GM12878 (cell line): ENCODE measurements around the gene PRPF38A. TPM values are rescaled to one million over a fixed set of nuclear protein-coding genes. Genes with fewer than 3 reads are reported as not detected.

ENCODE experiments used
- ATAC-seq: fragments of 200-7000 bp; cut with Tn5 transposase; 3 replicates; pipeline ENCODE4 v1.9.1; 2020; ENCODE audit warnings: mild to moderate bottlenecking, moderate library complexity
- BruUV-seq: library from RNA; stranded (reverse); fragments of 400-500 nt; replicated peaks from 2 replicates; lab custom pipeline; 2021; lab: Mats Ljungman, UMichigan
- CTCF ChIA-PET: fragments of 300-600 bp; sonication (Branson Sonifier 250); formaldehyde crosslinking; extraction: SDS; loops from one replicate; lab custom pipeline; 2021; ENCODE audit warnings: inconsistent platforms; lab: Yijun Ruan, JAX
- POLR2A ChIA-PET: fragments of 350-600 bp; formaldehyde crosslinking; extraction: SDS; loops from one replicate; lab custom pipeline; 2021; ENCODE audit warnings: inconsistent platforms; lab: Charles Lee
- RAD21 ChIA-PET: fragments of 300-600 bp; sonication (Branson Sonifier 250); formaldehyde crosslinking; loops from one replicate; lab custom pipeline; 2023; ENCODE audit warnings: antibody characterized with exemption; ENCODE audit not compliant: unreplicated experiment; lab: Charles Lee
- SMC1A ChIA-PET: fragments of 300-600 bp; sonication (Branson Sonifier 250); formaldehyde crosslinking; loops from one replicate; lab custom pipeline; 2023; ENCODE audit not compliant: unreplicated experiment, uncharacterized antibody; lab: Charles Lee
- DNase-seq: peaks from one replicate; pipeline ENCODE4 v3.0.0-alpha.2; 2011; ENCODE audit warnings: low read depth, low spot score
- FAIRE-seq: peaks from 3 replicates; lab custom pipeline; 2011; peaks lifted over from hg19 to GRCh38; lab: Jason Lieb, UNC
- H2AFZ ChIP-seq: 2 replicates; pipeline ENCODE4 v1.6.0; 2011; ENCODE audit warnings: low read depth, low read length, control low read depth; ENCODE audit not compliant: control insufficient read depth
- H3K27ac ChIP-seq: 2 replicates; pipeline ENCODE4 v1.5.1; 2011; ENCODE audit warnings: control low read depth; ENCODE audit not compliant: control insufficient read depth, insufficient read depth
- H3K27me3 ChIP-seq, 2 experiments: replicated peaks in 1 of 2; 2 replicates each; pipeline versions ENCODE4 v1.6.0 to v1.6.1; 2011; ENCODE audit warnings: low read length in 1 of 2; ENCODE audit not compliant: control insufficient read depth in 2 of 2, insufficient read depth in 2 of 2
- H3K36me3 ChIP-seq, 2 experiments: 2 replicates each; pipeline ENCODE4 v1.5.1; 2011; ENCODE audit warnings: low read length in 1 of 2; ENCODE audit not compliant: control insufficient read depth in 2 of 2, insufficient read depth in 2 of 2
- H3K4me1 ChIP-seq: 2 replicates; pipeline ENCODE4 v1.6.1; 2011; ENCODE audit warnings: mild to moderate bottlenecking, low read length, moderate library complexity, mixed read lengths; ENCODE audit not compliant: control insufficient read depth, insufficient read depth
- H3K4me2 ChIP-seq: 2 replicates; pipeline ENCODE4 v1.6.0; 2011; ENCODE audit warnings: control low read depth; ENCODE audit not compliant: control insufficient read depth, insufficient read depth
- H3K4me3 ChIP-seq: fragments of 200-600 bp; sonication (generic); 2 replicates; pipeline ENCODE4 v1.5.1; 2016
- H3K79me2 ChIP-seq: 2 replicates; pipeline ENCODE4 v1.6.0; 2011; ENCODE audit warnings: low read length; ENCODE audit not compliant: control insufficient read depth, insufficient read depth
- H3K9ac ChIP-seq: 2 replicates; pipeline ENCODE4 v1.8.0; 2011; ENCODE audit warnings: low read length, control low read depth, mixed read lengths; ENCODE audit not compliant: control insufficient read depth, insufficient read depth
- H3K9me3 ChIP-seq: replicated peaks from 3 replicates; pipeline ENCODE4 v1.5.1; 2011; ENCODE audit warnings: mild to moderate bottlenecking, low read length; ENCODE audit not compliant: control insufficient read depth, insufficient read depth
- H4K20me1 ChIP-seq: 2 replicates; pipeline ENCODE4 v1.6.0; 2011; ENCODE audit not compliant: control insufficient read depth, insufficient read depth
- ATF7 ChIP-seq: fragments of 450-650 bp; IDR thresholded peaks from 2 replicates; pipeline ENCODE4 v1.6.1; 2016; ENCODE audit warnings: low read depth, mild to moderate bottlenecking
- BCL11A ChIP-seq: IDR thresholded peaks from 2 replicates; pipeline ENCODE4 v1.6.1; 2011; ENCODE audit warnings: low read depth, low read length
- GATAD2B ChIP-seq: fragments of 450-650 bp; conservative IDR thresholded peaks from 2 replicates; pipeline ENCODE4 v1.6.1; 2017; ENCODE audit warnings: low read depth, mild to moderate bottlenecking, moderate library complexity
- IKZF1 ChIP-seq: fragments of 450-650 bp; conservative IDR thresholded peaks from 2 replicates; pipeline ENCODE4 v1.6.1; 2017; ENCODE audit warnings: antibody characterized with exemption, mild to moderate bottlenecking
- IKZF2 ChIP-seq, 2 experiments: fragments of 450-650 bp; IDR thresholded peaks; 2 replicates each; pipeline ENCODE4 v1.6.1; 2017; ENCODE audit warnings: mild to moderate bottlenecking in 2 of 2, moderate library complexity in 2 of 2
- PAX8 ChIP-seq: fragments of 450-650 bp; IDR thresholded peaks from 2 replicates; pipeline ENCODE4 v1.6.1; 2017; ENCODE audit warnings: mild to moderate bottlenecking, moderate library complexity
- POLR2AphosphoS2 ChIP-seq: IDR thresholded peaks from 2 replicates; pipeline ENCODE4 v1.6.1; 2011; ENCODE audit warnings: low read depth, mild to moderate bottlenecking, low read length, improper control_type of control experiment, moderate library complexity
- RAD21 ChIP-seq: IDR thresholded peaks from 2 replicates; pipeline ENCODE4 v1.6.1; 2011; ENCODE audit warnings: mild to moderate bottlenecking, low read depth, low read length, moderate library complexity; ENCODE audit not compliant: insufficient read depth
- RAD51 ChIP-seq: fragments of 450-650 bp; IDR thresholded peaks from 2 replicates; pipeline ENCODE4 v1.6.1; 2016; ENCODE audit warnings: moderate library complexity, mild to moderate bottlenecking, inconsistent platforms
- SKIL ChIP-seq: fragments of 450-650 bp; IDR thresholded peaks from 2 replicates; pipeline ENCODE4 v1.6.1; 2017; ENCODE audit warnings: mild to moderate bottlenecking, low read depth, inconsistent platforms; ENCODE audit not compliant: poor library complexity, severe bottlenecking
- SMAD5 ChIP-seq: IDR thresholded peaks from 2 replicates; pipeline ENCODE4 v1.6.1; 2016; ENCODE audit warnings: antibody characterized with exemption, low read depth
- STAT1 ChIP-seq: fragments of 450-650 bp; conservative IDR thresholded peaks from 2 replicates; pipeline ENCODE4 v1.6.1; 2014; ENCODE audit warnings: antibody characterized with exemption, mild to moderate bottlenecking
- YY1 ChIP-seq: IDR thresholded peaks from 2 replicates; pipeline ENCODE4 v1.6.1; 2011; ENCODE audit warnings: low read depth, mild to moderate bottlenecking, low read length
- ZBTB40 ChIP-seq: fragments of 450-650 bp; IDR thresholded peaks from 2 replicates; pipeline ENCODE4 v1.6.1; 2016; ENCODE audit warnings: mild to moderate bottlenecking, moderate library complexity, borderline replicate concordance
- ZNF592 ChIP-seq: fragments of 450-650 bp; IDR thresholded peaks from 2 replicates; pipeline ENCODE4 v1.6.1; 2017; ENCODE audit warnings: mild to moderate bottlenecking, moderate library complexity
- WGBS: methylation state at CpG from one replicate; pipeline ENCODE4 v1.1.6; 2016; ENCODE audit warnings: low lambda C conversion rate; ENCODE audit not compliant: insufficient replicate concordance, insufficient coverage; ENCODE audit errors: missing lambda C conversion rate; 5-methylcytosine and 5-hydroxymethylcytosine counted together
- in situ Hi-C: fragments of 300-500 bp; cut with MboI; formaldehyde crosslinking; loops from 9 replicates; pipeline ENCODE4 v1.14.3; 2018; ENCODE audit warnings: mixed read lengths
- intact Hi-C: fragments of 100-400 bp; cut with micrococcal nuclease; formaldehyde crosslinking; loops from one replicate; pipeline ENCODE4 v1.14.2; 2022; ENCODE audit not compliant: unreplicated experiment
- polyA plus RNA-seq, 11 experiments: library from polyadenylated mRNA; depleted of rRNA in 4 of 11; unstranded in 6 of 11; stranded (reverse) in 5 of 11; fragments of >200 nt; fragmentation: Nextera tagmentation in 4 of 11; fragmentation: Illumina TruSeq in 1 of 11; extraction: Ambion mirVana in 4 of 11; extraction: Trizol in 1 of 11; gene quantifications; 1 replicate in 1 of 11; 2 replicates in 10 of 11; pipeline versions ENCODE4 v1.2.1 to v1.2.3, GENCODE V29; 2011 to 2016; ENCODE audit warnings: inconsistent platforms in 2 of 11, missing spikeins in 2 of 11, low read depth in 1 of 11
- total RNA-seq, 4 experiments: library from RNA; depleted of rRNA in 3 of 4; stranded (reverse); fragments of >200 nt in 3 of 4; fragmentation: Illumina TruSeq in 1 of 4; extraction: Trizol in 1 of 4; gene quantifications; 2 replicates each; pipeline versions ENCODE4 v1.2.1 to v1.2.3, GENCODE V29; 2013 to 2021

The PRPF38A gene
- total and polyA plus RNA-seq, 10 of the 15 experiments (the other 5 are each of a cell fraction or from before 2014, with no cell fraction given), result 31.6 to 117 (median 77.7) TPM

- Histone ChIP-seq H4K20me1 (no peaks in the 10 kb centered on the region), H3K4me3 (no peak overlapping the region), H3K9ac (no peak overlapping the region), H3K36me3 (peaks cover 0 to 2% of the 10 kb centered on the region in 2 experiments; a peak in 2 of 4 replicates), H3K4me1 (peaks cover 4% of the 10 kb centered on the region), H3K27me3 (no peaks in the 10 kb centered on the region), H3K27ac (no peak overlapping the region), H3K79me2 (peaks cover 21% of the 10 kb centered on the region), H2AFZ (no peak overlapping the region), H3K4me2 (no peak overlapping the region), H3K9me3 (no peaks in the 10 kb centered on the region)
- BruUV-seq, result no TSS peak
- no peak for FAIRE-seq
- RAD21 ChIA-PET, result no interaction called here
- in situ Hi-C loops (no loop called here), intact Hi-C loops (loop anchor here (10.0 kb wide), 2 partner anchors 222 to 318 kb away; partner anchors contain the start of gene ZFYVE9)
- SMC1A ChIA-PET, result interaction anchor here (1.6 kb wide), 1 partner anchor 36 kb away, joined by 7 read pairs; the partner anchor contains the start of genes ORC1 and PRPF38A
- no peak for DNase-seq
- POLR2A ChIA-PET, result interaction anchor here (0.6 to 1.4 kb wide), 5 partner anchors 9 to 1082 kb away, joined by 3 to 7 read pairs (median 4); partner anchors contain the start of genes ORC1 and PRPF38A
- CTCF ChIA-PET, result no interaction called here
- no peak for ATAC-seq
- whole genome bisulfite sequencing, result 94% methylated on average over 5 of the region's 5 CpGs
- TF ChIP-seq IKZF1 (no peak), RAD21 (no peak), BCL11A (no peak), POLR2AphosphoS2 (no peak), ZBTB40 (no peak), STAT1 (no peak), GATAD2B (no peak), PAX8 (no peak), SMAD5 (no peak), ATF7 (no peak), SKIL (no peak), IKZF2 (IDR thresholded peaks at IDR 0.05) (no peak), YY1 (no peak), ZNF592 (no peak), RAD51 (no peak)
Measured at GRCh38 chr1:52367272-52367671, 37.1 kb upstream of the PRPF38A start.
